ACC112 (cell line): Measurements from ENCODE around the gene TNXB.

Experiments used
- H2AFZ ChIP-seq: fragments of 200-600 bp; sonication (generic); one replicate; pipeline ENCODE4 v1.6.0; 2017; ENCODE audit warnings: antibody characterized with exemption, low read length; ENCODE audit not compliant: unreplicated experiment
- H3K27ac ChIP-seq: fragments of 200-600 bp; sonication (generic); 2 replicates; pipeline ENCODE4 v1.5.1; 2014; ENCODE audit warnings: low read depth, mild to moderate bottlenecking, antibody characterized with exemption, low read length, moderate library complexity
- H3K27me3 ChIP-seq: fragments of 200-600 bp; sonication (generic); 2 replicates; pipeline ENCODE4 v1.6.1; 2014; ENCODE audit warnings: mild to moderate bottlenecking, antibody characterized with exemption, low read length, moderate library complexity, mixed read lengths; ENCODE audit not compliant: insufficient read depth
- H3K36me3 ChIP-seq: fragments of 200-600 bp; sonication (generic); 2 replicates; pipeline ENCODE4 v1.6.1; 2016; ENCODE audit warnings: mild to moderate bottlenecking, antibody characterized with exemption, low read length, moderate library complexity, mixed read lengths; ENCODE audit not compliant: insufficient read depth
- H3K4me1 ChIP-seq: fragments of 200-600 bp; sonication (generic); one replicate; pipeline ENCODE4 v1.6.1; 2016; ENCODE audit warnings: low read length, mixed read lengths; ENCODE audit not compliant: insufficient read depth, unreplicated experiment, control insufficient read depth
- H3K4me3 ChIP-seq: fragments of 200-600 bp; sonication (generic); 2 replicates; pipeline ENCODE4 v1.5.1; 2014; ENCODE audit warnings: mild to moderate bottlenecking, low read depth, low read length
- H3K79me2 ChIP-seq: fragments of 200-600 bp; sonication (generic); one replicate; pipeline ENCODE4 v1.6.0; 2016; ENCODE audit warnings: low read length; ENCODE audit not compliant: control insufficient read depth, unreplicated experiment, insufficient read depth

TNXB gene

GRCh38 chr6:32085759-32086459, 23.2 kb downstream of the TNXB start:
- Histone ChIP-seq H3K79me2 (no peaks in the 10 kb centered on the region), H3K27ac (no peak overlapping the region), H3K4me1 (peaks cover 37% of the 10 kb centered on the region), H2AFZ (no peak overlapping the region), H3K4me3 (no peak overlapping the region), H3K27me3 (no peaks in the 10 kb centered on the region), H3K36me3 (no peaks in the 10 kb centered on the region)

GRCh38 chr6:32084780-32085179, 24.4 kb downstream of the TNXB start:
- no peaks in the 10 kb centered on the region for H3K36me3 ChIP-seq

GRCh38 chr6:32083812-32084768, 25.0 kb downstream of the TNXB start:
- no peaks in the 10 kb centered on the region for H3K36me3 ChIP-seq
- H3K79me2 ChIP-seq: no peaks in the 10 kb centered on the region
- H2AFZ ChIP-seq: no peak overlapping the region
- no peaks in the 10 kb centered on the region for H3K27me3 ChIP-seq
- peaks cover 54% of the 10 kb centered on the region for H3K4me1 ChIP-seq
- H3K27ac ChIP-seq: no peak overlapping the region
- H3K4me3 ChIP-seq: no peak overlapping the region

More at GRCh38 chr6:32084780-32085179, 24.4 kb downstream of the TNXB start:
- Histone ChIP-seq H3K79me2 (no peaks in the 10 kb centered on the region), H3K4me3 (no peak overlapping the region), H3K27ac (no peak overlapping the region), H3K27me3 (no peaks in the 10 kb centered on the region), H3K4me1 (peaks cover 48% of the 10 kb centered on the region), H2AFZ (no peak overlapping the region)

- Histone ChIP-seq H2AFZ (no peak overlapping the region), H3K27ac (peak overlapping the region; percentile 63), H3K4me1 (peaks cover 54% of the 10 kb centered on the region), H3K79me2 (no peaks in the 10 kb centered on the region), H3K27me3 (no peaks in the 10 kb centered on the region), H3K4me3 (no peak overlapping the region), H3K36me3 (no peaks in the 10 kb centered on the region)
These were observed 26.2 kb downstream of the TNXB start for GRCh38 chr6:32082935-32083334.

GRCh38 chr6:32082478-32082877, 26.7 kb downstream of the TNXB start:
- Histone ChIP-seq H3K36me3 (no peaks in the 10 kb centered on the region), H3K4me3 (no peak overlapping the region), H2AFZ (no peak overlapping the region), H3K27me3 (no peaks in the 10 kb centered on the region), H3K4me1 (peaks cover 55% of the 10 kb centered on the region), H3K79me2 (no peaks in the 10 kb centered on the region), H3K27ac (peak overlapping the region; percentile 63)

GRCh38 chr6:32081168-32081990, 27.8 kb downstream of the TNXB start:
- H2AFZ ChIP-seq: peak overlapping the region; percentile 18

GRCh38 chr6:32079566-32080290, 29.4 kb downstream of the TNXB start:
- no peaks in the 10 kb centered on the region for H3K36me3 ChIP-seq
- H2AFZ ChIP-seq: no peak overlapping the region
- no peak overlapping the region for H3K4me3 ChIP-seq
- H3K27ac ChIP-seq: no peak overlapping the region
- H3K27me3 ChIP-seq: no peaks in the 10 kb centered on the region
- H3K79me2 ChIP-seq: no peaks in the 10 kb centered on the region
- peaks cover 63% of the 10 kb centered on the region for H3K4me1 ChIP-seq

More at GRCh38 chr6:32081168-32081990, 27.8 kb downstream of the TNXB start:
- H3K27ac ChIP-seq: peak overlapping the region; percentile 63
- H3K36me3 ChIP-seq: no peaks in the 10 kb centered on the region
- H3K27me3 ChIP-seq: no peaks in the 10 kb centered on the region
- peaks cover 57% of the 10 kb centered on the region for H3K4me1 ChIP-seq
- 0 out of 2 replicates have a peak overlapping the region, but pooled peaks have one; percentile 13 for H3K4me3 ChIP-seq
- H3K79me2 ChIP-seq: no peaks in the 10 kb centered on the region

GRCh38 chr6:32076321-32076809, 32.8 kb downstream of the TNXB start:
- Histone ChIP-seq H3K79me2 (no peaks in the 10 kb centered on the region), H3K27ac (peak overlapping the region; percentile 10; the same call in 1 of the 2 replicates), H3K27me3 (no peaks in the 10 kb centered on the region), H2AFZ (no peak overlapping the region), H3K4me3 (no peak overlapping the region), H3K36me3 (no peaks in the 10 kb centered on the region), H3K4me1 (peaks cover 40% of the 10 kb centered on the region)

- H3K4me3 ChIP-seq: no peak overlapping the region
- H2AFZ ChIP-seq: no peak overlapping the region
- H3K36me3 ChIP-seq: no peaks in the 10 kb centered on the region
- no peaks in the 10 kb centered on the region for H3K27me3 ChIP-seq
- H3K4me1 ChIP-seq: peaks cover 35% of the 10 kb centered on the region
- no peak overlapping the region for H3K27ac ChIP-seq
- no peaks in the 10 kb centered on the region for H3K79me2 ChIP-seq
These were observed 33.4 kb downstream of the TNXB start for GRCh38 chr6:32075781-32076180.
